ENCODE results near the gene ADARB2. TPM values are rescaled to one million over a fixed set of nuclear protein-coding genes. Genes with fewer than 3 reads are reported as not detected.

ADARB2 gene
- total RNA-seq, 1 donor from 2014 or later = 0.06 TPM

DNA sequence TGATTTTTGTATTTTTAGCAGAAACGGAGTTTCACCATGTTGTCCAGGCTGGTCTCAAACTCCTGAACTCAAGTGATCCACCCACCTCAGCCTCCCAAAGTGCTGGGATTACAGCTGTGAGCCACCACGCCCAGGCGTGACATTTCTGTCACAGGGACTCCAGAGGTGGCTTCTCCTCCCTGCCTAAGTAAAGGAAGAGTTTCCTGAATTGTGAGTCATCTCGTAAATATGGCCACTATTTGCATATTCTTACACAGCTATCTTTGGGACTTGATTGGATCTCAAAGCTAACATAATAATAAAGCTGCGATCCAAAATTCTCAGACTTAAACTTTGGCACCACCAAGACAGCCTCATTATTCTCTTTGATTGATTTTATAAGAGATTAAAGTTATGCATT, 50.1 kb downstream of the ADARB2 start:
- DNase-seq (ENCODE audit: low spot score) = no peak

DNA sequence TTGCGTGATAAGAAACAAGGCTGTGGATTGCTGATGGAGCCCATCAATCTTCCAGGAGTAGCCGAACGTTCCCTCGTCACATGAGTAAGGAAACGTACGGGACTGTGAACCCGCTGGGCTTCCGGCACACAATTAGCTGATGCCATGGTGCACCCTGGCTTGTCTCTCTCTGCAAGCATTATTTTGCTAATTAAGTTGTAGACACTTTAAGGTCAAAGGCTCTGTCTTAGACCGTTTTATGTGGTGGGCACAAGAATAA, 50.9 kb downstream of the ADARB2 start:
- DNase-seq (ENCODE audit: low spot score) = peak; percentile 6

DNA sequence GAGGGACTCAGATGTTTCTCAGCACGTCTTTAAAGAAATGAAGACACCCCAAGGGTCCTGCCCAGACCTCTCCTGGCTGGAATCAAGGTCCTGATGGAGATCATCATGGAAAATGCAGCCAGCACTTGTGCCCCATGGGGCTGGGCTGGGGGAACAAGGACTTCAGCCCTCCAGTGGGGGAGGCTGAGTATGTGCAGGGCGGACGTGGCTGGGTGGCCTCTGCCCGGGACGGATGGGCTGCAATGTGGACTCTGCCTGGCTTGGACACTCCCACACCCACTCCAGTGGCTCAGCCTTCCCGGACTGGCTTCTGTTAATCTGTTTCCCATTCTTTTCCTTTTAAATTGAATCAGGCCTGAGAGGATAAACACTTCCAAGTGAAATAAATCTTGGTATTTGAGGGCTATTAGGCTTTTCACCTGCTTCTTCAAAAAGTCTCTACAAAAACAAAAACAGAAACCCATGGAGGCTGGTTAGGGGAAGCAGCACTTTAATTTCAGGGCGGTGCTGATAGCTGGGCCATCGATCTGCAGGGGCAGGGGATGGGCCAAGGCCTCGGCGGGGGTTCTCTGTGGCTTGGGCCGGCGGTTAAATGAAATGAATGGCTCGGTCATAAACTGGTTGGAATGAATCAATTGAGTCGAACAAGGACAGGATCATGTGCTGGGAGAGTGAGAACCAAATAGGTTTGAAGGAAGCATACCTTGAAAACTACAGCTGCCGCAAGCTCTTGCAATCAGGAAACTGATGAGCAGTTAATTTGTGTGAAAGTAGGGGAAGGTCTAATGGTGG, 51.4 kb downstream of the ADARB2 start:
- DNase-seq (ENCODE audit: low spot score) = peak; percentile 60

DNA sequence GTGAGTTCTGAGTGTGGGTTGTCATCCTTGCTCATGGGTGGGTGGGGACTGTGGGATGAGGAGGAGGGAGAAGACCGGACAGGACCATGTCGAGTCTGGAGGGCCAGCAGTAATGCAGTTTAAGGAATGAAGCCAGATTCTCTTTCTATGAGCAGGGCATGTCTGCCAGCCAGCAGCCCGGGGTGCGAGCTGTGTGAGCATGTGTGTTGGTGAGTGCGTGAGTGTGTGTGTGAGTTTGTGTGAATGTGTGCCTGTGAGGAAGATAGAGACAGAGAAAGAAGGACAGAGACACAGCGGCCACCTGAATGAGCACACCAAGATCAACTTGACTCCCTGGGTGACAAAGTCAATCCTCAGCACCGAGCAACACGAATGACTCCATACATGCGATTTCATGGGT, 52.3 kb downstream of the ADARB2 start:
- peak; percentile 57 for DNase-seq (ENCODE audit: low spot score)

DNA sequence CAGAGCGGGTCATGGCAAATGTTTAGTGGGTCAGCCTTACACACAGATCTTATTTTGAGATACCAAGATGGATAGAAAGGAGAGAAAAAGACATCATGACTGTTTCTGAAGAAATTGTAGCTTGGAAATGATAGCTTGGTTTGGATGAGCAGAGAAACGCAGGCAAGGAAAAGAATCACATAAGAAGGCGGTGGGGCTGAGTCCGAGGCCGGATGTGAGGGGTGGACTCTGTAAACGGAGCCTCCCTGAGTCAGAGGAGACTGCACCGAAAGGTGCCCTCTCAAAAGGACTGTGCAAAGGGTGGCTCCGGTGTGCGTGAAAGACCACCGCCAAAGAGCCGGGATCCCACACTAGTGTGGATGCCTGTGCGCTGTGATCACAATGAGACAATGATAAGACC, 53.7 kb downstream of the ADARB2 start:
- peak; percentile 49 for DNase-seq (ENCODE audit: low spot score)

DNA sequence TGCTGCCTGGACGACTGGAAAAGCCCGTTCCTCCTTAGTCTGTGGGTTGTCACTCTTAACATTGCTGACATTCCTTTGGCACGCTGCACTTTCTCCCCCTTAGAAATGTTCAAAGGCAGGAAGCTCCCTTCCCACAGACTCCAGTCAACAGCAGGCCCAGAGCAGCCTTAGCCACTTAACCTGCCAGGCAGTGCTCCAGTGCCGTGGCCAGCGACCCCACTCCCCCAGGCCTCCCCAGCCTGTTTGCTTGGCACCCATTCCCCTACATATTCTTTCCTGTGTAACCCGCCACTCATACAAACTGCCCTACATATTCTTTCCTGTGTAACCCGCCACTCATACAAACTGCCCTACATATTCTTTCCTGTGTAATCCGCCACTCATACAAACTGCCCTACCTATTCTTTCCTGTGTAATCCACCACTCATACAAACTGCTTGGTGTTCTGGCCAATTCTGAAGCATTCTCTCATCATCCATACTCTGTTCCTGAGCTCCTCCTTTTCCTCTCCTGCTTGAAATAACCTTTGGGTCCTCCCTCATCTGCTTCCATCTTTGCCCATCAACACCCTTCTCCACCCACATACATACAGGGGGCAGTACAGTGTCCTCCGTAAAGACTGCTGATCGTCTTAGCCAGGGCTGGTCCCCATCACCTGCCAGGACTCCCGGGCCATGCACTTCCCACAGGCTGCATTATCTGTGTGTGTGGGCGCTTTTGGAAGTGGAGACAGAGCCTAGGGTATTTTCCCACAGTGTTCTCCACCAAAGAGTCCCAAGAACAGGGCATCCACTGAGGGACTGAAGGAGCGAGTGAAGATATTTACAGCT, 57.3 kb downstream of the ADARB2 start:
- DNase-seq (ENCODE audit: low spot score) = no peak

DNA sequence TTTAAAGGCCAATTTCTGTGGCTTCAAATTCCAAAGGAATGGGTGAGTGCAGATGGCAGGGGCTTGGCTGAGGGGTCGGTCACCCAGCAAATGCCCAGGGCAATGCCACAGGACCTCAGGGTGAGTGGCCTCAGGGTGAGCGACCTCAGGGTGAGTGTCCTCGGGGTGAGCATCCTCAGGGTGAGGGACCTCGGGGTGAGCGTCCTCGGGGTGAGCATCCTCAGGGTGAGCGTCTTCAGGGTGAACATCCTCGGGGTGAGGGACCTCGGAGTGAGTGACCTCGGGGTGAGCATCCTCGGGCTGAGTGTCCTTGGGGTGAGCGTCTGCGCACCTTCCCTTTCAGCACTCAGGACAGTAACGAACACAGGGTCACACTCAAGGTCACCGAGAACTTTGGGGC, 59.2 kb downstream of the ADARB2 start:
- no peak for DNase-seq (ENCODE audit: low spot score)

DNA sequence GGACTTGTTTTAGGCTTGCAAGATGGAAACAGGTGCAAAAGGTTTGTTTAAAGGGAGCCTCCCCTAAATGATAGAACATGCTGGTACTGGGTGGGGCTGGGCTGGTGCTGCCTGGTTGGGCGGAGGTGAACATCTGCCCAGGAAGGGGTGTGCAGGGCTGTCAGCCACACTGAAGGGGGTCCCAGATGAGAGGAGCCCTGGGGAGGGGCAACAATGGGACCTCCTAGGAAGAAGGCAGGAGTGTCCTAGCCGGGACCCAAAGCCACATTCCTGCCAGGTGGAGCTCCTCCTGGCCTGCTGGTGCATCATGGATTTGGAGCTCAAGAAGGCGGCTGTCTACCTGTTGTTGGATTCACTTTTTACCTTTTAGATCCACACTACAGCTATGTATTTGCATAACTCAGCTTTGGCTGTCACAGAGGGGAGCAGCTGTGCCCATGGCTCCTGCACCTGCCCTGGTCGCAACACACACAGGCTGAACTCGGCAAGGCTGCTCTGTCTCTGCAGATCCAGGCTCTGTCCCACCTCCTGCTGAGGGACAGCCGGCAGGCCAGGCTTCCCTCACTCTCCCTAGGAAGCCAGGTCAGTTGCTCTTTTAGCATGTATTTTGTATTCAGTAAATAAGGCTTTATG, 59.9 kb downstream of the ADARB2 start:
- DNase-seq (ENCODE audit: low spot score) = peak; percentile 82

DNA sequence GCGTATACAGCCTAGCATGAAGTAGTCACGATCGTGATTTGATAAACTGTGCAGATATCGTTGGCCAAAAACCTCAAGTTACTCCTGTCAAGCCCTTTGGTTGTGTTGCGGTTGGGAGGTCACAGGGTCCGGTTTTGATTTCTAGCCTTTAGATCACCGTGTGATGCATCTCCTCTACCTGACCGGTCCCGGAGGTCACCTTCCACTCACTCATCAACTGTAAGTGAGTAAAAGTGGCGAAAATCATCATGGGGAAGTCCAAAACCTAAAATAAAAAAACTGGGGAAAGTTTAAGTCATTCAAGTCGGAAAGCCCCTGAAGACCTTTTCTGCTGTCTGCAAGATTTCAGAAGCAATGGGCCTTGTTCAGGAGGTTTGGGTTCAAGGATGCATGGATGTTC, 62.8 kb downstream of the ADARB2 start:
- DNase-seq (ENCODE audit: low spot score) = no peak

DNA sequence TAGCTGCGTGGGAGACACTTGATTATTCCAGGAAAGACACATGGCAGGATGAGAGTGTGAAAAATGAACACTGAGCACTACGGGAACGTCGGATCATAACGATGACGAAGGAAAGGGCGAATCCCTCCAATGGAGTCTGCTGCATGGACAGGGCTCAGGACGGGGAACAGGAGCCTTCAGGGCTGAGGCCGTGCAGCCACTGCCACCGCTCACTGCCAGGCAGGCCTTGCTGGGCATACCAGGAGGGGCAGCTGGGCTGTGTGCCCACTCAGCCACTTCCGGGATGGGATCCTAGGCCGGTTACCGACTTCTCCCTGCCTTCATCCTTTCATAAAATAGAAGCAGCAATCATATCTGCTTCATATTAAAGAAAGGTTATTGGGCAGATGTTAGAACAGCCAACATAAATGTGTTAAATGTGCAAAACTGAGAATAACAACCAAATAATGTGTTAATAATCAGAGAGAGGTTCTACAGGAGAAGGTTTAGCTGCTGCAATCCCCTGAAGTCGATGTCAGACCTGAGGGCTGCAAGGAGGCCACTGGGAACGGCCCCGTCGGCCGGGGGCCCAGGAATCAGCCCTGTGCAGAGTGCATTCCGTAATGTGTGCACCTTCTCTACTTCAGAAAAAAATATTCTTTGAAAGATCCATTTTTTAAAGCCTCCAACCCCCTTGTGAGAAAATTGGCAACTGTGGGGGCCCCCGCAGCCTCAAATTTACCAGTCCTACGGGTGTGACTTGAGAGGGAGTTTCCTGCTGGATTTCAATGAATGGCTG, 63.6 kb downstream of the ADARB2 start:
- peak; percentile 82 for DNase-seq (ENCODE audit: low spot score)

DNA sequence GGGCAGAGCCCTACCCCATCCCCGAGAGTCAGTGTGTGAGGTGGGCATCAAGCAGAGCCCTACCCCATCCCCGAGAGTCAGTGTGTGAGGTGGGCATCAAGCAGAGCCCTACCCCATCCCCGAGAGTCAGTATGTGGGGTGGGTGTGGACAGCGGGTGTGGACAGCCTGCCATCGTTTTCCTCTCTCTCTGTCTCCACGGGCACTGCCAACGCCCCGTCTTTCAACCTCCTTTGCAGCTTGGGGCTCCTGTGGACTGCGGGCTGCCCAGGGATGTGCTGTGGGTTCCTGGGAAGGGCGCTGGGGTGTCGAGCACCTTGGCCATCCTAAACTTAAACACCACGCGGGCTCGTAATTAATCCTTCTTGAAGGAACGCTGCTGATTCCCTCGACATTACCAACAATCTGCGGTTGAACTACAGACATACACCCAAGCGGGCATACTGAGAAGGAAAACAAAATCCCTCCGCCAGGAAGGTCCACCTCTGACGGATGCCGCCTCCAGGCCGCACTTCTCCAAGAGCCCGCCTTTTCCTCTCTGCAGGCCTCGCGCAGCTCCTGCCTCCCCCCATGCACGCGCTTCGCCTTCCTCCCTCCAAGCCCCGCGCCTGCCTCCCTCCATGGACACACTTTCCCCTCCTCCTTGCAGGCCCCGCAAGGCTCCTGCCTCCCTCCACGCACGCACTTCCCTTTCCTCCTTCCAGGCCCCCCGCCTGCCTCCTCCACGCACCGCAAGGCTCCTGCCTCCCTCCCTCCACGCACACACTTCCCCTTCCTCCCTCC, 65.1 kb downstream of the ADARB2 start:
- DNase-seq (ENCODE audit: low spot score) = peak; percentile 62

DNA sequence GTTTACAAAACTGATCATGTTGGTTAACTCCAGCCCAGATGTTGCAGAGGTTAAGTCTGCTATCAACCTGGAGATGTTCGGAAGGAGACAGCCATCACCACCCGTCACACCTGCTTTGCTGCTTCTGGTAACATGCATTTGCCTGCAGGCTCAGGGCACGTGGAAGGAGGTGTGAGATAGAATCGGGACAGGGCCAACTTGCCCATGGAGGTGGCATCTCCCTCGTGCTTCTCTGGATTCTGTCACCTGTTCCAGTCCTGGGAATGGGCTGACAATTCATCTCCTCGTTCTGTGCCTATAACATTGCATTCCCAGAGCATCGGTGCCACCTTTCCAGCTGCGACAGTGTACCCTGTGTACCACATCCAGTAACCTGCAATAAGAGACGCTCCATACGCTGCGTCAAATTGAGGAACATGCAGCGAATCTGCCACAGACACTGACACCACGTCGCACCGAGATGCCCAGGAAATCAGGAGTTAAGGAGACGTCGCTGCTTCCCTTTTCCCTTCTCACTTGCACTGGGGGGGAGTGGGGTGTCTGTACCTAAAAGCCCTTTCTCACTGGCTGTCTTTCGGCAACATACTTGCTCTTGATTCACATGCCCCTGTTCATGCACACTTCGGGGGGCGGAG, 65.8 kb downstream of the ADARB2 start:
- DNase-seq (ENCODE audit: low spot score) = peak; percentile 71

DNA sequence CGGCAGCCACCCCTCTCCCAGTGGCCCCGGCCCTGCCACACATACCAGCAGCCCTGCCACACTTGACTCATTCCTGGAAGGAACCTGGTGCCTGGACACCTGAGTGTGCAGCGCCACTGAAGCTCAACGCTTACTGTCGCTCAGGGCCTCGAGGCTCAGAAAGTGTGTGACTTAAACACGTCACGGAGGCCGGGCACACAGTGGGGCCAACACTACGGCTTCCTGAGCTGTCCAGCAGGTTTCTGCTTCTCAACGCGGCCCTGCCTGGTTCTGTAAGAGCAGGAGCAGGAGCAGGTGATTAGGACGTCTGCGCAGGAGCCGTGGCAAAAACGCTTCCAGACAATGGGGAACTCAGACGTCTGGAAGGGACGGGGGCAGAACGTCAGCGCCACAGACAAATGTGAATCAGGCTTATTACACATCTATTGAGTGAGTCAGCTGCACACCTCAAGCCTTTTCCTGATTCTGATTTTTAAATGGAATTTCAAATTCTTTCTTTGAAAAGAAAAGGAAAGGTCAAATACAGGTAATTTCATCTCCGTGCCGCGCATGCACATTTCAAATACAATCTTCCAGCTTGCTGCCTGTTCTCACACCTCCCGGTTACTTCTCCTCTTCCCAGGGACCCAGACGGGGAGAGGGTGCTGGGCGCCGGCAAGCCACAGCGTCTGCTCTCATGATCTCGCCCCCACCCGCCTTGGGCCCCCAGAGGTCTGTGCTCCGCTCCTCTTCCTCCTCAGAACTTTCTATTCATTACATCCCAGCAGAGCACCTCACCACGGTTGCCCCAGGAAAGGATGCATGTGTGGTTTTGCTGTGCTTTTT, 66.6 kb downstream of the ADARB2 start:
- peak; percentile 76 for DNase-seq (ENCODE audit: low spot score)

DNA sequence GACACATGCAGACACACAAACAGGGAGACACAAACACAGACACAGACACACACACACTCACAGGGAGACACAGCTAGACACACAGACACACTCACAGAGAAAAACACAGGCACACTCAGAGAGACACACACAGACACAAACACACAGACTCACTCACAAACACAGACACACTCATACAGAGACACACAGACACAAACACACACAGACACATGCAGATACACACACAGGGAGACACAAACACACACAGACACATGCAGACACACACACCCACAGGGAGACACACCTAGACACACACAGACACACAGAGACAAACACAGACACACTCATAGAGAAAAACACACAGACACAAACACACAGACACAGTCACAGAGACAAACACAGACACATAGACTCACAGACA, 67.9 kb downstream of the ADARB2 start:
- DNase-seq (ENCODE audit: low spot score) = peak; percentile 6

DNA sequence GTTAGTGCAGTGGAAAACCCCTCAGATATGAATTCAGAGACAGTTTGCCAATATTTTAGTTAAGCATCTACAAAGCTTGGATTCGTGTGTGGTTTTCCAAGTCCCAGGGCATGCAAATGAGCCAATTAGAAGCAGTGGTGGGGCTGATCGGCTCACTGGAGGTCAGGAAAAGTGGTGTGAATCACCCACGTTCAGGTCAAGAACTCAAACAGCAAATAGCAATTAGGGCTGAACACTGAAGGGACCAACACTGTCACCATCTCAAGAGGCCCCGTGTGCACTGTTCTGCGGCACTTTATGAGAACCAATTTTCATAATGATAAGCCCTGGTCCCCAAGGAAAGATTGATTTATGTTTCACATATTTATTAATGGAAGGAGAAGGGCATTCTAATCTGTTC, 68.9 kb downstream of the ADARB2 start:
- peak; percentile 35 for DNase-seq (ENCODE audit: low spot score)

DNA sequence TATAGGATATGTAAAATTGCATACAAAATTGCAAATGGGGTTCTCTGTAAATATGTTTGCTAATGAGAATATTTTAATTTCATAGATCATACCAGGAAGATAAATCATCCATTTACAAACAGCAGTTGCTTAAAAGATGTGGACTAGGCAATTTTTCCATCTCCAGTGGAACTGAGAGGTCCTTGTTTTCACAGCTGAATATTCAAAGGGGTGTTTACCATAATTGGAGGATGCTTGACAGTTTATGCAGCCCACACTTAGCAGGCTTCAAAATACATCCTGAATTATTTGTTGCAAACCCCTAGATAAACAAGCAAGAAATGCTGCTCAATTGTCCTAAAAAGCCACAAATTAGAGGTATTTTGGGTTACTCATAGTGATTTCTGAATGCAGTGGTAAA, 69.9 kb downstream of the ADARB2 start:
- DNase-seq (ENCODE audit: low spot score) = no peak

DNA sequence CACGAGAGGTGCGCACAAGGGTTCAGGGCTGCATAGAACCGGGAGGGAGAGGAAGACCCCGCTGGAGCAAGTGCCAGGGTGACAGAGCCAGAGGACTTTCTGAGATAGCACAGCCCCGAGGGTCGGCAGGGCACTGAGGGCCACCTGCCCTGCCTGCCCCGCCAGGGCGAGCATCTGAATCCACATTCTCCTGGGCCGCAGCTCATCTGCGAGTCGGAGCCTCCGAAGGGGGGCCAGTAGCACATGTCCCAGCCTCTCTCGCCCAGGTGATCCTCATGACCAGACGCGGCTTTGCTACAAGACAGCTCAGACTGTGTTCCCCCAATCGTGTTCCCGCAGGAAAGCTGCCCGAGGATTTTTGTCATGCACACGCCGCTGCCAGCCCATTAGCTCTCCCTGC, 71.2 kb downstream of the ADARB2 start:
- DNase-seq (ENCODE audit: low spot score) = peak; percentile 81

DNA sequence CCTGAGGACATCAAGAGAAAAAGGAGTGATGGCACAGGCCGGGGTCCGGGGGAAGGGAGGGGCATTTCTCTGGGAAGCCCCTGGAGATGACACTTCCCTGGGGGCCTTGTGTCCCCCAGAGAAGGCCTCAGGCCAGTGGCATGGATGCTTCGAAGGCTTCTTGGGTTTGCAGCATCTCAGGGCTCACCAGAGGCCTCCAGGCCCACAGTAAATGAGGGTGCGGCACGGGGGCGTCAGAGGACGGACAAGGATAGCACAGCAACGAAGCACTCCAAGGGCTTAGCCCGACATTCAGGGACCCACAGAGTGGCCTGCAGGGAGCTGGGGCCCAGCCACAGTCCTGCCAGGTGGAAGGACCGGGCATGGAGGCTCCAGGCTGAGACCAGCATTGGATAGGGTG, 71.6 kb downstream of the ADARB2 start:
- DNase-seq (ENCODE audit: low spot score) = peak; percentile 68

DNA sequence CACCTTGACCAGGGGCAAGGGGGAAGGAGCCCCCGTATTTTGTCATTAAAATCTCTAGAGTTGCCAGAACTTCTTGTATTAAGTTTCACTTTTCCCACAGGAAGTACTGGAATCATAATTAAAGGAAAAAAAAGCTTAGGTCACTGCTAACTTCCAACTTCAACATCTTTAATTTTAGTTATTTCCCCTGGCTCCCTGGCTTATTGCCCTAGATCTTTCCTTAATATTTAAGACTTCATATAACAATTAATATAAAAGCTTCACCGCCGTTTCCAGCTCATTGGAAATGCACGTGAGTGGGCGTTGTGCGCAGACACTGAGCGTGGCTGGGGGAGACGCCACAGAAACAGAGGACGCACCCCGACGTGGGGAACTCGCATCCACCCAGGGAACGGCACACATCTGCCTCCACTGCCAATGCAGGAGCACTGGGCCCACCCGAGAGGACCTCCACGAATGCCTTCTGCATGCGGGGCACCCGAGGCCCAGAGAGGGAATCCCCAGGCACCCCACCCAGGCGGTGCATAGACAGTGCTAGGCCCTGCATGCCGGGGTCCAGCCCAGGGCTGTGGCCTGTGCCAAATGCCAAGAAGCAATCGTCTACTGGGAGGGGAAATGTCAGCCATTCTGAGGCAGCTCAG, 72.2 kb downstream of the ADARB2 start:
- peak; percentile 79 for DNase-seq (ENCODE audit: low spot score)

Data from mesenteric fat pad (tissue), 1 donor.